Erythroblast (primary cell): Measurements from ENCODE around the gene CECR2.

Source experiments
- GATA1 ChIP-seq: IDR thresholded peaks from 2 replicates; pipeline ENCODE4 v1.6.1; 2011; ENCODE audit warnings: low read depth, mild to moderate bottlenecking, control low read depth, low read length, moderate library complexity
- POLR2A ChIP-seq: IDR thresholded peaks from 2 replicates; pipeline ENCODE4 v1.6.1; 2011; ENCODE audit warnings: mild to moderate bottlenecking, low read length

GRCh38 chr22:17322511-17322910 lies 46.7 kb upstream of the CECR2 start:
- no peak for TF ChIP-seq POLR2A
- no peak for TF ChIP-seq GATA1
